Measurements from ENCODE around the gene HOXD13. TPM values are rescaled to one million over a fixed set of nuclear protein-coding genes. Genes with fewer than 3 reads are reported as not detected.

The HOXD13 gene
- total and polyA plus RNA-seq, 2 of the 13 experiments (the other 11 are each of a cell fraction or from before 2014, with no cell fraction given), result not detected

GRCh38 chr2:176106581-176107539 is 14.3 kb downstream of the HOXD13 start, which contains the start of gene HOXD11 (continued):
- TF ChIP-seq ZNF737 (CRISPR knock-in tag; IDR thresholded peaks at IDR 0.05; ENCODE audit: borderline replicate concordance), result no peak
- peak; percentile 88 for TF ChIP-seq HNRNPK (IDR thresholded peaks at IDR 0.05; ENCODE audit: low read depth, low read length, poor library complexity, severe bottlenecking)
- no peak for TF ChIP-seq DR1 (CRISPR knock-in tag; IDR thresholded peaks at IDR 0.05)
- no peak for TF ChIP-seq KLF13 (CRISPR knock-in tag; IDR thresholded peaks at IDR 0.05)
- TF ChIP-seq, protein P1, sequence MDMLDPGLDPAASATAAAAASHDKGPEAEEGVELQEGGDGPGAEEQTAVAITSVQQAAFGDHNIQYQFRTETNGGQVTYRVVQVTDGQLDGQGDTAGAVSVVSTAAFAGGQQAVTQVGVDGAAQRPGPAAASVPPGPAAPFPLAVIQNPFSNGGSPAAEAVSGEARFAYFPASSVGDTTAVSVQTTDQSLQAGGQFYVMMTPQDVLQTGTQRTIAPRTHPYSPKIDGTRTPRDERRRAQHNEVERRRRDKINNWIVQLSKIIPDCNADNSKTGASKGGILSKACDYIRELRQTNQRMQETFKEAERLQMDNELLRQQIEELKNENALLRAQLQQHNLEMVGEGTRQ (IDR thresholded peaks at IDR 0.05; ENCODE audit: low read depth, low read length), result peak; percentile 67
- TF ChIP-seq, protein P1 (CRISPR knock-in tag; IDR thresholded peaks at IDR 0.05; ENCODE audit: borderline replicate concordance), result no peak
- no peak for TF ChIP-seq SSRP1 (CRISPR knock-in tag; IDR thresholded peaks at IDR 0.05)
- TF ChIP-seq ESRRA (CRISPR knock-in tag; IDR thresholded peaks at IDR 0.05; ENCODE audit: low read depth), result no peak
- TF ChIP-seq SATB2 (CRISPR knock-in tag; IDR thresholded peaks at IDR 0.05), result no peak
- TF ChIP-seq GZF1 (CRISPR knock-in tag; IDR thresholded peaks at IDR 0.05), result no peak
- TF ChIP-seq, protein P2, sequence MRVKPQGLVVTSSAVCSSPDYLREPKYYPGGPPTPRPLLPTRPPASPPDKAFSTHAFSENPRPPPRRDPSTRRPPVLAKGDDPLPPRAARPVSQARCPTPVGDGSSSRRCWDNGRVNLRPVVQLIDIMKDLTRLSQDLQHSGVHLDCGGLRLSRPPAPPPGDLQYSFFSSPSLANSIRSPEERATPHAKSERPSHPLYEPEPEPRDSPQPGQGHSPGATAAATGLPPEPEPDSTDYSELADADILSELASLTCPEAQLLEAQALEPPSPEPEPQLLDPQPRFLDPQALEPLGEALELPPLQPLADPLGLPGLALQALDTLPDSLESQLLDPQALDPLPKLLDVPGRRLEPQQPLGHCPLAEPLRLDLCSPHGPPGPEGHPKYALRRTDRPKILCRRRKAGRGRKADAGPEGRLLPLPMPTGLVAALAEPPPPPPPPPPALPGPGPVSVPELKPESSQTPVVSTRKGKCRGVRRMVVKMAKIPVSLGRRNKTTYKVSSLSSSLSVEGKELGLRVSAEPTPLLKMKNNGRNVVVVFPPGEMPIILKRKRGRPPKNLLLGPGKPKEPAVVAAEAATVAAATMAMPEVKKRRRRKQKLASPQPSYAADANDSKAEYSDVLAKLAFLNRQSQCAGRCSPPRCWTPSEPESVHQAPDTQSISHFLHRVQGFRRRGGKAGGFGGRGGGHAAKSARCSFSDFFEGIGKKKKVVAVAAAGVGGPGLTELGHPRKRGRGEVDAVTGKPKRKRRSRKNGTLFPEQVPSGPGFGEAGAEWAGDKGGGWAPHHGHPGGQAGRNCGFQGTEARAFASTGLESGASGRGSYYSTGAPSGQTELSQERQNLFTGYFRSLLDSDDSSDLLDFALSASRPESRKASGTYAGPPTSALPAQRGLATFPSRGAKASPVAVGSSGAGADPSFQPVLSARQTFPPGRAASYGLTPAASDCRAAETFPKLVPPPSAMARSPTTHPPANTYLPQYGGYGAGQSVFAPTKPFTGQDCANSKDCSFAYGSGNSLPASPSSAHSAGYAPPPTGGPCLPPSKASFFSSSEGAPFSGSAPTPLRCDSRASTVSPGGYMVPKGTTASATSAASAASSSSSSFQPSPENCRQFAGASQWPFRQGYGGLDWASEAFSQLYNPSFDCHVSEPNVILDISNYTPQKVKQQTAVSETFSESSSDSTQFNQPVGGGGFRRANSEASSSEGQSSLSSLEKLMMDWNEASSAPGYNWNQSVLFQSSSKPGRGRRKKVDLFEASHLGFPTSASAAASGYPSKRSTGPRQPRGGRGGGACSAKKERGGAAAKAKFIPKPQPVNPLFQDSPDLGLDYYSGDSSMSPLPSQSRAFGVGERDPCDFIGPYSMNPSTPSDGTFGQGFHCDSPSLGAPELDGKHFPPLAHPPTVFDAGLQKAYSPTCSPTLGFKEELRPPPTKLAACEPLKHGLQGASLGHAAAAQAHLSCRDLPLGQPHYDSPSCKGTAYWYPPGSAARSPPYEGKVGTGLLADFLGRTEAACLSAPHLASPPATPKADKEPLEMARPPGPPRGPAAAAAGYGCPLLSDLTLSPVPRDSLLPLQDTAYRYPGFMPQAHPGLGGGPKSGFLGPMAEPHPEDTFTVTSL (CRISPR knock-in tag; IDR thresholded peaks at IDR 0.05; ENCODE audit: borderline replicate concordance), result no peak
- no peak for TF ChIP-seq HDAC1 (CRISPR knock-in tag; IDR thresholded peaks at IDR 0.05)
- no peak for TF ChIP-seq AKAP8 (CRISPR knock-in tag; IDR thresholded peaks at IDR 0.05)

Measured in HepG2 (cell line).